ENCODE data around the gene CDH4.

DNA sequence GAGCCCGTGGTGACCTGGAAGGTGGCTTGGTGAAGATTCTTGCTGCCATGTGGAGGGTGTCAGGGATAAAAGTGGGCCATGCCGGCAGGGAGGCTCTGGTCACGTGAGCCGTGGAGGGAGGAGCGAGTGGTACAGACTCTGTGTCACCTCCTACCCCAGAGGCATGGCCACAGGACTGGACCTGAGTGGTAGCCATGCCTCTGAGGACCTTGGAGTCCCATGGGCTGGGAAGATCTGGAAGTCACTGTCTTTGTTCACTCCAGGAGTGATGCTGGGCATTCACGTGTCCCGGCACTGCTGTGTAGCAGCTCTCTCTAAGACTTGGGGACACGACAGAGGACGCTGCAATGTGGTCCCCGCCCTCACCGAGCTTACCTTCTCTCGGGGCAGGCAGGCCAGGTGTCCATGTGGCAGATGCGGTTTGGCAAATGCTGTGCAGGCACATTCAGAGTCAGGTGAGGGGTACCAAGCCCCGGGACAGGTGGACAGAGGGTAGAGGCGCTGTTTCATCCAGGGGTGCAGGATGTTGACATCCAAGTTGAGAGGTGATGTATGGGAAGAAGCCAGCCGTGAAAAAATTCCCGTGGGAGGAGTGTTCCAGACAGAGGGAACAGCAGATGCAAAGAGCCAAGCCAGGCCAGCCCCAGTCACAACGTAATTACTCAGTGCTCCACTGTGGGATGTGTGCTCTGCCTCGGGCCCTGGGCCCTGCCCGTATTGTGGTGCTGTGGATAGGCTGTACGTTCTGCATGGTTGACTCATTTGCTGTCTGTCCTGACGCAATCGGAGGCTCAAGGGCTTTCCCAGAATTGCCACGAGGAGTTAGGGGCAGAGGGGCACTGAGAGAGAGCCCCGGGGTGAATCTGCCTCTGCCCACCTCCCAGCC is 505.9 kb downstream of the CDH4 start:
- TF ChIP-seq, protein P1, sequence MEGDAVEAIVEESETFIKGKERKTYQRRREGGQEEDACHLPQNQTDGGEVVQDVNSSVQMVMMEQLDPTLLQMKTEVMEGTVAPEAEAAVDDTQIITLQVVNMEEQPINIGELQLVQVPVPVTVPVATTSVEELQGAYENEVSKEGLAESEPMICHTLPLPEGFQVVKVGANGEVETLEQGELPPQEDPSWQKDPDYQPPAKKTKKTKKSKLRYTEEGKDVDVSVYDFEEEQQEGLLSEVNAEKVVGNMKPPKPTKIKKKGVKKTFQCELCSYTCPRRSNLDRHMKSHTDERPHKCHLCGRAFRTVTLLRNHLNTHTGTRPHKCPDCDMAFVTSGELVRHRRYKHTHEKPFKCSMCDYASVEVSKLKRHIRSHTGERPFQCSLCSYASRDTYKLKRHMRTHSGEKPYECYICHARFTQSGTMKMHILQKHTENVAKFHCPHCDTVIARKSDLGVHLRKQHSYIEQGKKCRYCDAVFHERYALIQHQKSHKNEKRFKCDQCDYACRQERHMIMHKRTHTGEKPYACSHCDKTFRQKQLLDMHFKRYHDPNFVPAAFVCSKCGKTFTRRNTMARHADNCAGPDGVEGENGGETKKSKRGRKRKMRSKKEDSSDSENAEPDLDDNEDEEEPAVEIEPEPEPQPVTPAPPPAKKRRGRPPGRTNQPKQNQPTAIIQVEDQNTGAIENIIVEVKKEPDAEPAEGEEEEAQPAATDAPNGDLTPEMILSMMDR (conservative IDR thresholded peaks at IDR 0.05), result no peak
- TF ChIP-seq ZFX (IDR thresholded peaks at IDR 0.05), result no peak

All from C4-2B (cell line).